ENCODE results near the gene ANXA11. TPM values are rescaled to one million over a fixed set of nuclear protein-coding genes. Genes with fewer than 3 reads are reported as not detected.

Gene ANXA11
- total RNA-seq, 2 donors from 2014 or later, result 224 to 266 TPM

GRCh38 chr10:80144696-80145131, 60.6 kb downstream of the ANXA11 start:
- no peak for DNase-seq (ENCODE audit: low spot score)
- H3K36me3 ChIP-seq, result no peaks in the 10 kb centered on the region
- no peak for TF ChIP-seq CTCF (IDR thresholded peaks at IDR 0.05)
- H3K4me3 ChIP-seq, result peak overlapping the region in 1 of 2 donors; percentile 15
- H3K9me3 ChIP-seq, result peaks cover 0 to 12% of the 10 kb centered on the region in 2 donors
- no peaks in the 10 kb centered on the region for H3K27me3 ChIP-seq
- peaks cover 0 to 22% of the 10 kb centered on the region in 2 donors for H3K4me1 ChIP-seq
- peak overlapping the region; percentile 3 to 14 for H3K27ac ChIP-seq

GRCh38 chr10:80144067-80144695, 61.2 kb downstream of the ANXA11 start:
- Histone ChIP-seq H3K27me3 (no peaks in the 10 kb centered on the region), H3K27ac (peak overlapping the region; percentile 3 to 14), H3K4me1 (peaks cover 0 to 22% of the 10 kb centered on the region in 2 donors), H3K36me3 (no peaks in the 10 kb centered on the region), H3K9me3 (peaks cover 0 to 7% of the 10 kb centered on the region in 2 donors), H3K4me3 (peak overlapping the region in 1 of 2 donors; percentile 15)
- TF ChIP-seq CTCF (IDR thresholded peaks at IDR 0.05), result peak in 1 of 2 donors; percentile 4
- DNase-seq (ENCODE audit: low spot score), result peak; percentile 57

GRCh38 chr10:80141696-80142460, 63.5 kb downstream of the ANXA11 start:
- Histone ChIP-seq H3K4me3 (no peak overlapping the region), H3K27ac (no peak overlapping the region), H3K9me3 (no peaks in the 10 kb centered on the region), H3K4me1 (peaks cover 0 to 34% of the 10 kb centered on the region in 2 donors), H3K36me3 (no peaks in the 10 kb centered on the region), H3K27me3 (no peaks in the 10 kb centered on the region)
- peak; percentile 52 for DNase-seq (ENCODE audit: low spot score)
- TF ChIP-seq CTCF (IDR thresholded peaks at IDR 0.05), result no peak

- peak; percentile 56 for DNase-seq (ENCODE audit: low spot score)
- Histone ChIP-seq H3K27me3 (no peaks in the 10 kb centered on the region), H3K4me1 (peaks cover 0 to 44% of the 10 kb centered on the region in 2 donors), H3K27ac (no peak overlapping the region), H3K4me3 (no peak overlapping the region), H3K9me3 (no peaks in the 10 kb centered on the region), H3K36me3 (no peaks in the 10 kb centered on the region)
- TF ChIP-seq CTCF (IDR thresholded peaks at IDR 0.05), result no peak
Observed at GRCh38 chr10:80140251-80140650, 65.1 kb downstream of the ANXA11 start.

GRCh38 chr10:80139265-80139664, 66.1 kb downstream of the ANXA11 start:
- H3K36me3 ChIP-seq, result no peaks in the 10 kb centered on the region
- H3K4me3 ChIP-seq, result no peak overlapping the region
- TF ChIP-seq CTCF (IDR thresholded peaks at IDR 0.05), result no peak
- H3K27ac ChIP-seq, result no peak overlapping the region
- no peaks in the 10 kb centered on the region for H3K9me3 ChIP-seq
- H3K27me3 ChIP-seq, result no peaks in the 10 kb centered on the region
- DNase-seq (ENCODE audit: low spot score), result peak; percentile 30
- H3K4me1 ChIP-seq, result peaks cover 0 to 34% of the 10 kb centered on the region in 2 donors

All from right atrium auricular region (tissue), 2 donors.